Calu3 (cell line): ENCODE measurements around the gene F8. TPM values are rescaled to one million over a fixed set of nuclear protein-coding genes. Genes with fewer than 3 reads are reported as not detected.

ENCODE experiments used
- BruUV-seq: library from RNA; stranded (reverse); fragments of 400-500 nt; replicated peaks from 2 replicates; lab custom pipeline; 2021; lab: Mats Ljungman, UMichigan
- CTCF ChIA-PET: fragments of 300-600 bp; sonication (Branson Sonifier 250); formaldehyde crosslinking; loops from one replicate; lab custom pipeline; 2022; ENCODE audit warnings: antibody characterized with exemption; lab: Charles Lee
- DNase-seq: peaks from one replicate; pipeline ENCODE4 v3.0.0; 2022
- H3K27ac Mint-ChIP-seq: one replicate; pipeline ENCODE4 v1.8.0; 2022; ENCODE audit warnings: mixed read lengths; ENCODE audit not compliant: unreplicated experiment
- H3K27me3 Mint-ChIP-seq: one replicate; pipeline ENCODE4 v1.8.0; 2022; ENCODE audit warnings: mixed read lengths; ENCODE audit not compliant: unreplicated experiment
- H3K36me3 Mint-ChIP-seq: one replicate; pipeline ENCODE4 v1.8.0; 2022; ENCODE audit warnings: mild to moderate bottlenecking, moderate library complexity, mixed read lengths; ENCODE audit not compliant: insufficient read depth, unreplicated experiment
- H3K4me1 Mint-ChIP-seq: one replicate; pipeline ENCODE4 v1.8.0; 2022; ENCODE audit warnings: mild to moderate bottlenecking, low read depth, mixed read lengths; ENCODE audit not compliant: unreplicated experiment
- H3K4me3 Mint-ChIP-seq: one replicate; pipeline ENCODE4 v1.8.0; 2022; ENCODE audit warnings: mild to moderate bottlenecking, low read depth, moderate library complexity, mixed read lengths; ENCODE audit not compliant: unreplicated experiment
- H3K9me3 Mint-ChIP-seq: one replicate; pipeline ENCODE4 v1.8.0; 2022; ENCODE audit warnings: low read depth, mixed read lengths; ENCODE audit not compliant: unreplicated experiment
- intact Hi-C: fragments of 100-400 bp; cut with micrococcal nuclease; formaldehyde crosslinking; loops from one replicate; pipeline ENCODE4 v1.10.0; 2022; ENCODE audit not compliant: unreplicated experiment
- total RNA-seq: library from RNA; stranded (reverse); gene quantifications from 2 replicates; pipeline ENCODE4 v1.2.3, GENCODE V29; 2022
- TF ChIP-seq, protein P1 (sequence below): fragments of 200-600 bp; IDR thresholded peaks from one replicate; pipeline ENCODE4 v1.8.0; 2022; ENCODE audit warnings: antibody characterized with exemption; ENCODE audit not compliant: unreplicated experiment

Gene F8
- total RNA-seq, 1 experiment from 2014 or later = 1.6 TPM

DNA sequence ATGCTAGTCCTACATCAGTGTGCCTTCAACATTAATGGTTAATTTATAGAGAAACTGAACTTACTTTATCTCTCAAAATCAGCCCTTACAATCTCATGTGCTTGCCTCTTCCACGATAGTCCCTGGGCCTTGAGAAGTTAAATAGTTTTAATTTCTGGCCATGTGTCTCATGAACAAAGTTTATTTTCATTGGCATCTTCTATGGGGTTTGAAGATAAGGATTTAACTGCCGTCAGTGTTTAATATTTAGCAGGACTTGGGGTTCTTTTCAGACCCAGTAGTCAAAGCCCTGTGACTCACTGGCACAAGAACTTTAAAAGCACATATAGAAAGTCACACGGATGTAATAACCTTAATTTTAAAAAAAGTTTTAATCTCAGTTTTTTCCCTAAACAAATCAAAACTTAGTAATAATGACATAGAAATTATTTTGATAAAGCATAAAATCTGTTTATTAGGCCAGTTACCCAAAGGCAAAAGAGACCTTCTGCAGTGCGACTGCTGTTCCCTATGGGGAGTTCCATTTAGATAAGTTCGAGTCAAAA, 207.2 kb downstream of the F8 start:
- peaks cover 5% of the 10 kb centered on the region for H3K36me3 Mint-ChIP-seq
- no peaks in the 10 kb centered on the region for H3K9me3 Mint-ChIP-seq
- no peak for DNase-seq
- CTCF ChIA-PET = no interaction called here
- H3K27me3 Mint-ChIP-seq = peaks cover 58% of the 10 kb centered on the region
- no peak overlapping the region for H3K27ac Mint-ChIP-seq
- intact Hi-C loops = no loop called here
- no TSS peak for BruUV-seq
- H3K4me1 Mint-ChIP-seq = no peaks in the 10 kb centered on the region
- TF ChIP-seq, protein P1, sequence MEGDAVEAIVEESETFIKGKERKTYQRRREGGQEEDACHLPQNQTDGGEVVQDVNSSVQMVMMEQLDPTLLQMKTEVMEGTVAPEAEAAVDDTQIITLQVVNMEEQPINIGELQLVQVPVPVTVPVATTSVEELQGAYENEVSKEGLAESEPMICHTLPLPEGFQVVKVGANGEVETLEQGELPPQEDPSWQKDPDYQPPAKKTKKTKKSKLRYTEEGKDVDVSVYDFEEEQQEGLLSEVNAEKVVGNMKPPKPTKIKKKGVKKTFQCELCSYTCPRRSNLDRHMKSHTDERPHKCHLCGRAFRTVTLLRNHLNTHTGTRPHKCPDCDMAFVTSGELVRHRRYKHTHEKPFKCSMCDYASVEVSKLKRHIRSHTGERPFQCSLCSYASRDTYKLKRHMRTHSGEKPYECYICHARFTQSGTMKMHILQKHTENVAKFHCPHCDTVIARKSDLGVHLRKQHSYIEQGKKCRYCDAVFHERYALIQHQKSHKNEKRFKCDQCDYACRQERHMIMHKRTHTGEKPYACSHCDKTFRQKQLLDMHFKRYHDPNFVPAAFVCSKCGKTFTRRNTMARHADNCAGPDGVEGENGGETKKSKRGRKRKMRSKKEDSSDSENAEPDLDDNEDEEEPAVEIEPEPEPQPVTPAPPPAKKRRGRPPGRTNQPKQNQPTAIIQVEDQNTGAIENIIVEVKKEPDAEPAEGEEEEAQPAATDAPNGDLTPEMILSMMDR = no peak
- no peak overlapping the region for H3K4me3 Mint-ChIP-seq

DNA sequence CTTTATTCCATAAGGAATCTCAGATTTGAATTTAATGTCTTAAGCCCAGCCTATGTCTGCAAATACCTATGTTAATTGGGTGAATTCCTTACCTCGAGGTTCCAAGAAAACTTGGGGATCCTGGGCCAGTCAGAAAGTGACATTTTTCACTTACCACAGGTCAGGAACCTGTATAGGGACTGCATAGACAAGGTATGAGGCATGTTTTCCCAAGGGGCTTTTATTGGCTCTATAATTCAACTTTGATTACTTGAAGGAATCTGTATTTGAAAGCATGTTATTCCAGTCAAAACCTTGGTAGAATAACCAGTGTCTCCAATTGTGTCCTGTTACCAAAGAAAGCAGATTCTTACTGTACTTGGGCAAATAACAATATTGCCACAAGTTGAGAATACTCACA, 208.7 kb downstream of the F8 start:
- peaks cover 5% of the 10 kb centered on the region for H3K36me3 Mint-ChIP-seq
- intact Hi-C loops = no loop called here
- BruUV-seq = no TSS peak

DNA sequence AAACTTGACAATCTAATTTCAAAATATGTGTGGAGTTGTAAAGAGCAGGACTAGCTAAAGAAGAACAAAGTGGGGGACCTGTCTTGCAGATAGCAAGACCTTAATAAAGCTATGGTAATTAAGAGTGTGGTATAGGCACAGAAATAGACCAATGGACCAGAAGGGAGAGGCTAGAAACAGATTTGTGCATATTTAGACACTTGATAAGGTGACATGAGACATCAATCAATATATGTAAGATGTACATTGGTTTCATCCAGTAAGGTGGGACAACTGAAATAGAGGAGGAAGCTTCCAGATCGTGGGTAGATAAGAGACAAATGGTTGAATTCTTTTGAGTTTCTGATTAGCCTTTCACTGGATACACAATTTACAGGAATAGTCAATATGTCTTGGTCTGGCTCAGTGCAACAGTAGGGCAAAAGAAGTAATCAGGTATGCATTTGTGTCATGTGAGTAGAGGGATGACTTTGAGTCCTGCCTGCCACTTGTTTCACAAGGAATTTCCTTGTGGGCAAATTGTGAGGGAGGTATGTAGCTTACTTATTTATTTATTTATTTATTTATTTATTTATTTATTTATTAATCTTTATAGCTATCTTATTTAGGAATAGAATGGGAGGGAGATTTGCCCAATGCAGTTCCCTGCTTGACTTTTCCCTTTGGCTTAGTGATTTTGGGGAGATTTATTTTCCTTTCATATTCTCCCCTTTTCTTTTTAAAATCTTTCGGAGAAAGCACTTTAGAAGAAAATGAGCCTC, 210.0 kb downstream of the F8 start:
- H3K4me3 Mint-ChIP-seq = no peak overlapping the region
- peaks cover 54% of the 10 kb centered on the region for H3K27me3 Mint-ChIP-seq
- peaks cover 5% of the 10 kb centered on the region for H3K36me3 Mint-ChIP-seq
- no peaks in the 10 kb centered on the region for H3K4me1 Mint-ChIP-seq
- no TSS peak for BruUV-seq
- DNase-seq = no peak
- no peak overlapping the region for H3K27ac Mint-ChIP-seq
- TF ChIP-seq, protein P1 = no peak
- intact Hi-C loops = no loop called here
- H3K9me3 Mint-ChIP-seq = no peaks in the 10 kb centered on the region
- CTCF ChIA-PET = no interaction called here

More for the DNA sequence above, 208.7 kb downstream of the F8 start:
- Mint-ChIP-seq H3K27ac (no peak overlapping the region), H3K4me1 (no peaks in the 10 kb centered on the region), H3K4me3 (no peak overlapping the region), H3K9me3 (no peaks in the 10 kb centered on the region), H3K27me3 (peaks cover 43% of the 10 kb centered on the region)
- DNase-seq = no peak
- CTCF ChIA-PET = no interaction called here
- TF ChIP-seq, protein P1 = no peak

DNA sequence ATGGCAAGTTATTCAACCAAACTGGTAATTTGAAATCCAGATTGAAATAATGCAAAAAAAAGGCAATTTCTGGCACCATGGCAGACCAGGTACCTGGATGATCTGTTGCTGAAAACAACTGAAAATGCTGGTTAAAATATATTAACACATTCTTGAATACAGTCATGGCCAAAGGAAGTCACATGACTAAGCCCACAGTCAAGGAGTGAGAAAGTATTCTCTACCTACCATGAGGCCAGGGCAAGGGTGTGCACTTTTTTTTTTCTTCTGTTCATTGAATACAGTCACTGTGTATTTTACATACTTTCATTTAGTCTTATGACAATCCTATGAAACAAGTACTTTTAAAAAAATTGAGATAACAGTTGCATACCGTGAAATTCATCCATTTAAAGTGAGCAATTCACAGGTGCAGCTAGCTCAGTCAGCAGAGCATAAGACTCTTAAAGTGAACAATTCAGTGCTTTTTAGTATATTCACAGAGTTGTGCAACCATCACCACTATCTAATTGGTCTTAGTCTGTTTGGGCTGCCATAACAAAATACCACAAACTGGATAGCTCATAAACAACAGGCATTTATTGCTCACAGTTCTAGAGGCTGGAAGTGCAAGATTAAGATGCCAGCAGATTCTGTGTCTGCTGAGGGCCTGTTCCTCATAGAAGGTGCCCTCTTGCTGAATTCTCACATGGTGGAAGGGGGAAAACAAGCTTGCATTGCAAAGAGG, 212.4 kb downstream of the F8 start:
- intact Hi-C loops = no loop called here
- TF ChIP-seq, protein P1 = no peak
- no TSS peak for BruUV-seq

More for the DNA sequence above, 212.4 kb downstream of the F8 start:
- peaks cover 55% of the 10 kb centered on the region for H3K27me3 Mint-ChIP-seq
- H3K36me3 Mint-ChIP-seq = peaks cover 11% of the 10 kb centered on the region
- H3K4me3 Mint-ChIP-seq = no peak overlapping the region
- DNase-seq = no peak
- no peaks in the 10 kb centered on the region for H3K4me1 Mint-ChIP-seq
- H3K9me3 Mint-ChIP-seq = no peaks in the 10 kb centered on the region
- CTCF ChIA-PET = no interaction called here
- H3K27ac Mint-ChIP-seq = no peak overlapping the region
